NCI-H524 treated with DMSO at 0.1 percent for 48 hours (cell line): ENCODE data around the gene TMEM255B.
"Not testable (repeated sequence)": the region's sequence is repeated elsewhere in the genome, so short reads cannot be mapped to it uniquely, and the experiment has no call there.

Experiments
- DNase-seq: peaks from one replicate; lab custom pipeline; 2025; lab: John Stamatoyannopoulos, UW

The TMEM255B gene

DNA sequence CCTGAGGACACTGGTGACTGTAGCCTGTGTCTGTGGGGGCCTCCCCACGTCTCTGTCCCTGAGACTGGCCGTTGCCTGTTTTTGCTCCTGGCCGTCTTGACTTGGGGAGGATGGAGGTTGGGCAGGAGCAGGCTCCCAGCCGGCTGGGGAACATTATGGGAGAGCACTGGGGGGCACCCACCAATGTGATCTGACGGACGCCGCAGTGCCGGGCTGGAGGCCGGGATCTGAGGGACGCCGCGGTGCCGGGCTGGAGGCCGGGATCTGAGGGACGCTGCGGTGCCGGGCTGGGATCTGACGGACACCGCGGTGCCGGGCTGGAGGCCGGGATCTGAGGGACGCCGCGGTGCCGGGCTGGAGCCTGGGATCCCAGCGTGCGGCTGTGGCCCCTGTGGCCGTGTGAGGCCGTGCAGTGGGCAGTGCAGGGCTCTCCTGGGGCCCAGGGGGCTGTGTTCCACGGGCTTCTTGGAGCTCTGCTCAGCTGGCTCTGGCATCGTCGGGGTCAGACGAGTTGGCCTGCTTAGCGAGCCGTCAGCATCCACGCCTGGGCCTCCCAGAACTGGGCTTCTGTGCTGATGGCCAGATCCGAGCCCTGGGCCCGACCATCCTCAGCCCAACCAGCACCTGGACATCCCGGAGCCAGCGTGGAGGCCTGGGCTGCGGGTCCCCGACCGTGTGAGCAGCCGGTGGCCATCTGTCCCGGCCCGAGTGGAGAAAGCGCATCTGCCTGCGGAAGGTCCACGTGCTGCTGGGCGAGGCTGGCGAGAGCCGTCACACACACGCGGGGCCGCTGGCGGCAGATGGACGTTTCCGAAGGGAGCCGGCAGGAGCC lies 59.0 kb downstream of the TMEM255B start:
- no peak for DNase-seq

DNA sequence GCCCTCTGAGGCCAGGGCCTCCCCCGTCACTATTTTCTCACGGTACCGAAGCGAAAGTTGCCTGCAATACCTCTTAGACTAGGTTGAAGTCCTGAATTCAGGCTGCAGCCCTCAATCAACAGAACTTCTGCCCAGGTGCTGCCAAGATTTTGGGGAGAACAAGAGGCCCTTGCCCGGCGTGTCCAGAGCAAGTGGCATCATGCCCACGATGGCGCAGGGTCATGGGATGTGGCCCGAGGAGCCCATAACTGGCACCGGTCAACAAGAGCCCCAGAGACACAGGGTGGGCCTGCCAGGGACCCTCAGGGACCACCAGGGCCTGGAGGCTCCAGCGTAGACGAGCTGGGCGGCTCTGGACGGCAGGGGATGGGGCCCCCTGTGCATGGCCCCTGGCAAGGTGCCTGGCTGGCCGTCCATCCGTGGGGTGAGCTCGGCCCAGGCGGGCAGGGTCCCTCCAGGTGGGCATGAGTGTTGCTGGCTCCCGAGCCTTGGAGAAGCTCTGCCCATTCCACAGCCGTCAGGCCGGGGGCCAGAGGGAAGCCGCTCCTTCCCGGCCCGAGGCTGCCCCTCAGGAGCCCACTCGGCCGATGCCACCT lies 59.8 kb downstream of the TMEM255B start:
- DNase-seq, result no peak

DNA sequence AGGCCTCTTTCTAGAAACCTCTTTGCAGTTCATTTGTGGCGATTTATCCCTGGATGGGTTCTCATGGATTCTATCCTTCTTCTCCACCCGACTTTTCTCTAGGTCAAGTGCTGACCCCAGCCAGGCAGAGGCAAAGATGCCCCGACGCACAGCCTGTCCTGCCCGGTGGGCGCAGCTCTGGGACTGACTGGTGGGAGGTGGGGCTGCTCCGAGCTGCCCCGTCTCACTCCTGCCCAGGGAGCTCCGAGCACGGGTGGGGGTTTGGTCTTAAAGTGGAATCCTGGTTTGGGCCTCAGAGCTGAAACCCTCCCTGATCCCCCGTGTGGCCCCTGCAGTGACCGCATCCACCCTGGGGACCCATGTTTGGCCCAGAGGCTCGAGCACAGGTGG lies 60.3 kb downstream of the TMEM255B start:
- no peak for DNase-seq

- no peak for DNase-seq
Measured at GRCh38 chr13:113819731-113820715, 61.0 kb downstream of the TMEM255B start.

DNA sequence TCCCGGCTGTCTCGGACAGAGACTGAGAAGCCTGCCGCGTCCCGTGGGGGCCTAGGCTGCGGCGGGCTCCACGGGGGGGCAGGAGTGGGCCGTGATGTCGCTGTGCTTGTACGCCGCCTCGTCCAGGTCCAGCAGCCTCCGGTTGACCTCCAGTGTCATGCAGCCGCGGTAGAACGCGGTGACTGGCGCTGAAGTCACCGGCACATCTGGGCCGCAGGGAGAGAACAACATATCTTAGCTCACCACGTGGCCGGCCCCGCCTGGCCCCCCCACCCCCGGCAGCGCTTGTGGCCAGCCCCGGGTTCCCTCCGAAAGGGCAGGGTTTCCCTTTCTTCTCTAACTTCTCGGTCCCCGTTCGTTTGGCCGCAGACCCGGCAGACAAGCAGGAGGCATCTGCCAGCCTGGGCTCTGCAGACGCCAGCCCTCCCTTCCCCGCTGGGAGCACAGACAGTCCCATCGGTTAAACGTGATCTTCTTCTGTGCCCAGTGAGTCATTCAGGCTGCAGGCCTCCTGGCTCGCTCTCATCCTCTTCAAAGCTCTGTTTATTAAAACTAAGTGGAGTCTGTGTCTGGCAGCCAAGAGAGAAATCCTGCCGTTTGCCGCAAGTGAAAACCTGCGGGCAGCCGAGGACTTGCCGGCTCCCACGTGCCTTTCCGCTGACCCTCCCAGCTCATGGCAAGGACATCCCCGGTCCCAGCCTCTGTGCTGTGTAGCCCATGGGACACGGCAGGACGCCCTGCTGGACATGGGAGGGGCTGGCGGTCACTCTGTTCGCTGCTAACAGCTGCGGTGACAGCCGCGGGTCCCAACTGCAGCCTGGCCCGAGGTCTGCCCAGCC lies 62.0 kb downstream of the TMEM255B start:
- DNase-seq, result no peak

DNA sequence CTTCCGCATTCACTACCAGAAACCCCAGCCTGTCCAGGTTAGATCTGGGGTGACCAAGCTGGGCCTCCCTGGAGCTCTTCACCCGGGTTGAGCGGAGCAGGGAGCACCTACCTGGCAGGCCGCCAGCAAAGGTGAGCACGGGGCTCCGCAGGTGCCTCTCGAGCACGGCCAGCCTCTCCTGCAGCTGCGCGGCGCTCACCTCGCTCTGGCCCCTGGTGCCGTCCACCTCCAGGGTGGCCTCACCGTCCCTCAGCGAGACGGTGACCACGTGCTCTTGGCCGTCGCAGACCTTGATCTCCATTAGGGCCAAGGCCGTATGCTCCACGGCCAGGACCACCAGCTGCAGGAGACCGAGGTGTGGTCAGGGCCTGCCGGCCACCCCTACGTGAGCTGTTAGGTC lies 62.8 kb downstream of the TMEM255B start:
- no peak for DNase-seq

- DNase-seq, result no peak
Measured at GRCh38 chr13:113822266-113822665, 63.2 kb downstream of the TMEM255B start.

- no peak for DNase-seq
Measured at GRCh38 chr13:113822956-113823744, 64.1 kb downstream of the TMEM255B start.

- DNase-seq, result no peak
Measured at GRCh38 chr13:113823771-113824170, 64.7 kb downstream of the TMEM255B start.

GRCh38 chr13:113825841-113826240 lies 66.8 kb downstream of the TMEM255B start:
- DNase-seq, result no peak

DNA sequence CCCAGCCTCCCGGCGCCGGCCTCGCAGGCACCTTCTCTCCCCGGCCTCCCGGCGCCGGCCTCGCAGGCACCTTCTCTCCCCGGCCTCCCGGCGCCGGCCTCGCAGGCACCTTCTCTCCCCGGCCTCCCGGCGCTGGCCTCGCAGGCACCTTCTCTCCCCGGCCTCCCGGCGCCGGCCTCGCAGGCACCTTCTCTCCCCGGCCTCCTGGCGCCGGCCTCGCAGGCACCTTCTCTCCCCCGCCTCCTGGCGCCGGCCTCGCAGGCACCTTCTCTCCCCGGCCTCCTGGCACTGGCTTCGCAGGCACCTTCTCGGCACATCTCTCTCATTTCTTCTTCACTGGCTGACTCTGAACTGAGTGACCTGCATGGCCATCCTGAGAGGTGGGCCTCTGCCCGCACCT lies 67.4 kb downstream of the TMEM255B start:
- not testable (repeated sequence) for DNase-seq

DNA sequence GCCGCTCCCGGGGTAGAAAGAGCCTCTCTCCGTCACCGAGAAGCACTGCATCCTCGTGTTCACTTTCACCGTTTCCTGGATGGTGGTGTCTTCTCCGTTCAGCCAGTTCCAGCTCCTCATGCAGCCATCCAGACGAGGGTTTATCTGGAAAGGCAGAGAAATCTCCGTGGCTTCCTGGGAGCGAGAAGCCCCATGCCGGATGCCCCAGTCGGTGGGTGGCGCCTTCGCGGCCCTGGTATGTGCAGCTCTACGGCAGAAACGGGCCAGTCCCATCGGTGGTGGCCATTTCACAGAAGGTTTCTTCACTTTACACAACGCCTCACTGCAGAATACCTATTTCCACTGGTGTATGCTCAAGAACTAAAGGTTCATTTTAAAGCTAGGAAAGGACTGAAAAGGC lies 68.0 kb downstream of the TMEM255B start:
- no peak for DNase-seq

- DNase-seq, result no peak
Measured at GRCh38 chr13:113828282-113828825, 69.3 kb downstream of the TMEM255B start.

GRCh38 chr13:113830426-113830950 lies 71.5 kb downstream of the TMEM255B start:
- DNase-seq, result not testable (repeated sequence)

DNA sequence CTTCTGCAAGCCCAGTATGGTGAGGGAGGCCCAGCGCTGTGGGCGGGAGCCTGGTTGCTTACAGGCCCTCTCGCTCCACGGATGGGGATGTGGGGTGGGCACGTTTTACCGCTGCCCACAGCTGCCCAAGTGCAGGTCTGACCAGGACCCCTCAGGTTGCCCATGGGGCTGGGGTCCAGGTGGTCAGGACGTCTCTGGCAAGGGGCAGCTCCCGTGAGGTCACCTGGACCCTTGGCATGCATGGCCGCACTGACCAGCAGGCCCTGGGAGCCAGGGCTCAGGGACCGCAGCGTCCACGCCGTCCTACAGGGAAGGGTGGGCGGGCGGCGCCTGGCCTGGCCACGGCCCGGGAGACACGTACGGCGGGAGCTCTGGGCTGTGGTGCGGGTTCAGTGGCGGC lies 72.0 kb downstream of the TMEM255B start:
- no peak for DNase-seq

GRCh38 chr13:113832205-113832604 lies 73.2 kb downstream of the TMEM255B start:
- DNase-seq, result no peak

DNA sequence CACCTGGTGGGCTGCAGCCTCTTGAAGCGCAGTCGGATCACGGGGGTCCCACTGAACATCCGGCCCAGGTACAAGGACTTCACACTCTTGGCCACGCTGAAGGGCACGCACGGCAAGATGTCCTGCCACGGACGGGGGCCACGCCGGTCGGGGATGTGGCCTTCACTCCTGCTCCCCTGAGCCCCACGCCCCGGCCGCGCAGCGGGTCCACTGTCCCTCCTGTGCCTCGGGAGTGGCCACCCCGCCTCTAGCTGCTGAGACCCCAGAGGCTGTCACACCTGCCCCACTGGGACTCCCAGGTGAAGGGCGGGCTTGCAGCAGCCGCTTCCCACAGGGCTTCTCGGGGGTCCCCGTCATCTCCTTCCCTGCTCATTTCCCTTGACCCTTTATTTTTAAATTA lies 73.6 kb downstream of the TMEM255B start:
- DNase-seq, result no peak

- DNase-seq, result no peak
Measured at GRCh38 chr13:113833111-113833830, 74.2 kb downstream of the TMEM255B start.

DNA sequence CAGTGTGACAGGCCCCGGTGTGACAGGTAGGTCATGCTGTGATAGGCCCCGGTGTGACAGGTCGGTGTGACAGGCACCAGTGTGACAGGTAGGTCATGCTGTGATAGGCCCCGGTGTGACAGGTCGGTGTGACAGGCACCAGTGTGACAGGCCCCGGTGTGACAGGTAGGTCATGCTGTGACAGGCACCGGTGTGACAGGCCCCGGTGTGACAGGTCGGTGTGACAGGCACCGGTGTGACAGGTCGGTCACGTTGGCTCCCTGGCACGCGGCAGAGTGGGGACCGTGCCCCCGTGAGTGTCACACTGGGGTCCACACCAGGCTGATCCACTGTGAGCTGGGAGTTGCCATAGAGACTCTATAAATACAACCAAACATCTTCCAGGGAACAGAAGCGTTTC lies 75.0 kb downstream of the TMEM255B start:
- DNase-seq, result not testable (repeated sequence)
